ENCODE data around the gene SMPDL3B. TPM values are rescaled to one million over a fixed set of nuclear protein-coding genes. Genes with fewer than 3 reads are reported as not detected.

The SMPDL3B gene
- total RNA-seq, 1 donor from 2014 or later = 1.8 TPM

DNA sequence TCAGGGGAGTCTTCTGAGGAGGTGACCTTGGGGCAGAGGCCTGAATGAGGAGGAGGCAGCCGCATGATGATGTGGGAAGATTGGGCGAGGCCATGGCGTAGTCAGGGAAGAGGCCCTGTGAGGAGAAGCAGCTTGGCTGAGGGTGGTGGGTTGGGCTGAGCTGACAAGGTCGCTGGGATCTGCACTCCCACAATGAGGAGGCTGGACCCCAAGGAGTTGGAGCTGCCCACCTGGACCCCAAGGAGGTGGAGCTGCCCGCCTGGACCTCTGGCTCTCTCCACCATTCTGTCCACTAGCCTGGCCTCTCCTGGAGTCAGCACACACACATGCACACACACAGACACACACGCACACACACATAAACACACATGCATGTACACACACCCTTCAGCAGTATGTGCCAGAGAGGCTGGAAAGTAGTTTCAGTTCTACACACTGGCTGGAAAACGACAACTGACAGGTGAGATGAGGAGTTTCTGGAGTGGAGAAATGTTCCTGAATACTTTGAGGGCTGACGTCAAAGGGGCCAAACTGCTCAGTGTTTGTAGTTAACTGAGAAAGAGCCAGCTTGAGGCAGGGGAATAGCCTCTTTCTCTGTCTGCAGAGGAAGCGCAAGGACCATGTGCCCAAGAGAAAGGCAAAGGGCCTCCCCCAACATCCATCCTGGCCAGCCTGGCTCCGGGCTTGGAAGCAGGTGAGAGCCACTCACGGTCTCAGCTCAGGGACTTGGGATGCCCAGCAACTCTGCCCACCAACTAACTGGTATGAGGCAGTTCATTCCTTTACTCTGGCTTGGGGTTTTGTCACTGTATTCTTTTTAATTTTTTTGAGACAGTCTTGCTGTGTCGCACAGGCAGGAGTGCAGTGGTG is 7.1 kb downstream of the SMPDL3B start:
- ATAC-seq = no peak

DNA sequence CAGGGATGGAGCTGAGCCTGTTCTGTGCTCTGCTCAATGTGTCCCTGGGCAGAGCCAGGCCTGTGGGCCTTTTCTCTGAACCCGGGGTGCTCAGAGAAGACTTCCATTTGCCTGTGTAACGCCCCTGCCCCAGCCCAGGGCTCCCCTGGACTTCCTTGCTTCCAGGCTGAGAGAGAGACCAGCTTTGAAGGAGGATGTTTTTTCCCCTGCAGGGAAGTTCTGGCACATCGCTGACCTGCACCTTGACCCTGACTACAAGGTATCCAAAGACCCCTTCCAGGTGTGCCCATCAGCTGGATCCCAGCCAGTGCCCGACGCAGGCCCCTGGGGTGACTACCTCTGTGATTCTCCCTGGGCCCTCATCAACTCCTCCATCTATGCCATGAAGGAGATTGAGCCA is 10.2 kb downstream of the SMPDL3B start:
- no peak for ATAC-seq

DNA sequence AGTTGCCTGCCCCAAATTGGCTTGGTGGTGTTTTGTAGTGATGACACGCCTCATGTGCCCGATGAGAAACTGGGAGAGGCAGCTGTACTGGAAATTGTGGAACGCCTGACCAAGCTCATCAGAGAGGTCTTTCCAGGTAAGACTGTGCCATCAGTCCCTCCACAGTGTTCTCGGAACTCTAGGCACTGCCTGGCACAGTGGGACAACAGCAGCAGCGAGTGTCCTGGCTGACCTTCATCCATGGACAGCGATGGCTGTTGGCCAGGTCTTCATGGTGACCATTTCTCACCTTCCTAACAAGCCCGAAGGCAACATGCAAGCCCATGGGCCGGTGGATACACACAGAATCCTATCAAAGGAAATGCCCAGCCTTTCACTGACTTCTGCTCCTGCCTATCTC is 14.2 kb downstream of the SMPDL3B start:
- no peak for ATAC-seq

DNA sequence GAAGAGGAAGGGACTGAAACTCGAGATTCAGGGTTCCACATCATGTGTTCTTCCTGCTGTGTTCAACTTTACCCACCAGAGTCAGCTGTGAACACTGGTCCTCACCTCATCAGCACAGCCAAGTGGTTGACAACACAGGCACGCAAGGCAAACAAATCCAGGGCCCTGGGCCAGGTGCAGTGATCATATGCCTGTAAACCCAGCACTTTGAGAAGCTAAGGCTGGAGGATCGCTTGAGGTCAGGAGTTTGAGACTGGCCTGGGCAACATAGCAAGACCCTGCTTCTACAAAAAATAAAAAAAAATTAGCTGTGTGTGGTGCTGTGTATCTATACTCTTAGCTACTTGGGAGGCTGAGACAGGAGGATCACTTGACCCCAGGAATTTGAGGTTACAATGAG is 16.6 kb downstream of the SMPDL3B start:
- ATAC-seq = no peak

DNA sequence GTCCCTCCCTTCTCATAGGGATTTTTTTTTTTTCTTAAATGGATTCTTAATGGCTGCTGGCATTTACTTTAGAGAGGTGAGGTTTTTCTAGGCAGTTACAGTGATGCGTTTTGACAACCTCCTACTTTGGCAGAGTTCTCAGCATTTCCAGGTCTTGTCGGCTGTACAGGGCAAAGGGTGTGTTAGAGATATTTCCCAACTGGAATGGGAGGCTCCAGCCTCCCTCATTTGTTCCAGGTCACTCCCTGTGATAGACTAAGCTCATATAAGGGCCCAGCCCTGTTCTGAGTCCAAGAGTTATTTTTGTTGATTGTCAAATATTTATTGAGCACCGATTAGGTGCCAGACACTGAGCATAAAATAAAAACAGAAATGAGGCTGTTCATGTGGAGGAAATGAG is 17.3 kb downstream of the SMPDL3B start:
- ATAC-seq = peak; percentile 49

DNA sequence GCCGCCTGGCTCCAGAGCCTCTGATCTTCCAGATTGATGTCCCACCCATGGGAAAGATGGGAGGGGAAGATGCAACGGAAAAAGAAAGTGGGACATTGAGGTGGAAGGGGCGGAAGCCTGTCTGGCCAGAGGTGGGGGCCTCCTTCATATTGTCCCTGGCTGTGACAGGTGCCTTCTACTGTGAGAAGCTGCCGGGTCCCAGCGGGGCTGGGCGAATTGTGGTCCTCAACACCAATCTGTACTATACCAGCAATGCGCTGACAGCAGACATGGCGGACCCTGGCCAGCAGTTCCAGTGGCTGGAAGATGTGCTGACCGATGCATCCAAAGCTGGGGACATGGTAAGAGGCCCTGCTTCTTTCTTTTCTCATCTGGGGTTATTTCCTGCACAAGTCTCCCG is 19.4 kb downstream of the SMPDL3B start:
- ATAC-seq = no peak

DNA sequence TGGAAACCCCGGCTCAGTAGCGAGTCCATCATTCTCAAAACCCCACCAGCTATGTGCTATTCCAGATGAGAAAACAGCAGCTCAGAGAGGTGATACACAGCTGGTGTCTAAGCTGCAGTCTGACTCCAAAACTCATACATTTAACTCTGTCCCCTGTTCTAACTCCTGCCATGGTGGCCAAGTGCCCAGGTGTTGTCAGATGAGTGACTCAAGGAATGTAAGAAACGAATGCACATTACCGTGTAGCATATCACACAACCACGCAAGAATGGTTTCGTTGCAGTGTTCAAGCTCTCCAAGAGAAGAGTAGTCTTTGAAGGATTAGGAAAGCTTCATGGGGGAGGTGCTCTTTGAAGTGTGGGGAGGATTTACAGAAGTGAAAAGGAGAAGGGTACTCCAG is 20.3 kb downstream of the SMPDL3B start:
- no peak for ATAC-seq

DNA sequence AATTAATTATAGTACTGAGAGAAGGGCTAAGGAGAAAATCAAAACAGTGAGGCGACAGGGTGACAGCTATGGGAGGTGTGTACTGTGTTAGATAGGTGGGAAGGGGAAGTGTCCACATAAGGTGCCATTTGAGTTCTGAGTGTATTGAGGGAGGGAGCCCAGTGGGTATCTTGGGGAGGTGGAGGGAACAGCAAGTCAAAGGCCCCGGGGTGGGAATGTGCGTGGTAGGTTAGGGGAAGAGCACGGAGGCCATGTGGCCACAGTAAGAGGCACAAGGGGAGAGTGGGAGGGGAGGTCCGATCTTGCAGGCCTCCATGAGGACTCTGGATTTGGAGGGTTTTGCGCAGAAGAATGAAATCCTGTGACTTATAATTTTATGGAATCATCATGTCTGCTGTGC is 22.0 kb downstream of the SMPDL3B start:
- no peak for ATAC-seq

DNA sequence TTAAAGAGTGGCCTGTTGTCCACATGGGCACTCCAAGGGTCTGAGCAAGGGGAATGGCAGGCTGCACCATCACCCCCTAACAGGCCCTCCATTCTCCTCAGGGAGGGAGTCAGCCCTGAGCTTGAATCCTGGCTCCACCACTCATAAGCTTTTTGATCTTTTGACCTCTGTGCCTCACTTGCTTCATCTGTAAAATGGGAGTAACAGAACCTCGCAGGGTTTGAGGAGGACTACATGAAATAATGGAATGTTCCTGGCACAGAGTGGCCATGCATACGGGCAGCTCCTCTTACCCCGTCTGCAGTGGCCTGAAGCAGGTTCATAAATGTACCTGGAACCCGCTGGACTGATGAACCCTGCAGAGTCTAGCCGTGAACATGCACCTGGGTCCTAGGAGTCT is 22.9 kb downstream of the SMPDL3B start:
- ATAC-seq = no peak

DNA sequence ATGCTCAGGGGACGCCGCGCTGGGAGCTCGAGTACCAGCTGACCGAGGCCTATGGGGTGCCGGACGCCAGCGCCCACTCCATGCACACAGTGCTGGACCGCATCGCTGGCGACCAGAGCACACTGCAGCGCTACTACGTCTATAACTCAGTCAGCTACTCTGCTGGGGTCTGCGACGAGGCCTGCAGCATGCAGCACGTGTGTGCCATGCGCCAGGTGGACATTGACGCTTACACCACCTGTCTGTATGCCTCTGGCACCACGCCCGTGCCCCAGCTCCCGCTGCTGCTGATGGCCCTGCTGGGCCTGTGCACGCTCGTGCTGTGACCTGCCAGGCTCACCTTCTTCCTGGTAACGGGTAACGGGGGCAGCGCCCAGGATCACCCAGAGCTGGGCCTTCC is 23.7 kb downstream of the SMPDL3B start:
- no peak for ATAC-seq

DNA sequence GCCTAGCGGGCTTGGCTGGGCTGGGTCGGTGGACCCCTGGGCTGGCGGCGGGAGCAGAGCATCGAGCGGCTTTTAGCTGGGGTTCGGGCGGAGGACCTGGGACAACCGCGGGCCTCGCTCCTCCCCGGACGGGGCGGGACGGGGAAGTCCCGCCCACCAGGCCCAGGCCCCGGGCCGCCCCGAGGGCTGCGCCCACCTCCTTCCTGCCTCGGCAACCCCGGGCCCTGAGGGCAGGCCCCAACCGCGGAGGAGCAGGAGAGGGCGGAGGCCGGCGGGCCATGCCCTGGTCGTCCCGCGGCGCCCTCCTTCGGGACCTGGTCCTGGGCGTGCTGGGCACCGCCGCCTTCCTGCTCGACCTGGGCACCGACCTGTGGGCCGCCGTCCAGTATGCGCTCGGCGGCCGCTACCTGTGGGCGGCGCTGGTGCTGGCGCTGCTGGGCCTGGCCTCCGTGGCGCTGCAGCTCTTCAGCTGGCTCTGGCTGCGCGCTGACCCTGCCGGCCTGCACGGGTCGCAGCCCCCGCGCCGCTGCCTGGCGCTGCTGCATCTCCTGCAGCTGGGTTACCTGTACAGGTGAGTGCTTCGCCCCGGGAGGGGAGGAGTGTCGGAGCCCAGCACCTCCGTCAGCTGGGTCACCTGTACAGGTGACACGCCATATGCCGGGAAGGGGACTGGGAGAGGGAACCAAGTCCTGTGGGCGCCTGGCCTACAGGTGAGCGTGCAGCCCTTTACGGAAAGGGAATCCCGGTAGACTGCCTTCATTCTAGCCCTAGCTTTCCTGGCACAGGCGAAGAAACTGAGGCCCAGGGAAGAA is 25.2 kb downstream of the SMPDL3B start, which contains the start of gene XKR8:
XKR8 (plus strand) TSS at position 182 of the 812 bp plus-strand sequence; CDS start at position 279, 97 bp downstream.
- ATAC-seq = peak; percentile 88

DNA sequence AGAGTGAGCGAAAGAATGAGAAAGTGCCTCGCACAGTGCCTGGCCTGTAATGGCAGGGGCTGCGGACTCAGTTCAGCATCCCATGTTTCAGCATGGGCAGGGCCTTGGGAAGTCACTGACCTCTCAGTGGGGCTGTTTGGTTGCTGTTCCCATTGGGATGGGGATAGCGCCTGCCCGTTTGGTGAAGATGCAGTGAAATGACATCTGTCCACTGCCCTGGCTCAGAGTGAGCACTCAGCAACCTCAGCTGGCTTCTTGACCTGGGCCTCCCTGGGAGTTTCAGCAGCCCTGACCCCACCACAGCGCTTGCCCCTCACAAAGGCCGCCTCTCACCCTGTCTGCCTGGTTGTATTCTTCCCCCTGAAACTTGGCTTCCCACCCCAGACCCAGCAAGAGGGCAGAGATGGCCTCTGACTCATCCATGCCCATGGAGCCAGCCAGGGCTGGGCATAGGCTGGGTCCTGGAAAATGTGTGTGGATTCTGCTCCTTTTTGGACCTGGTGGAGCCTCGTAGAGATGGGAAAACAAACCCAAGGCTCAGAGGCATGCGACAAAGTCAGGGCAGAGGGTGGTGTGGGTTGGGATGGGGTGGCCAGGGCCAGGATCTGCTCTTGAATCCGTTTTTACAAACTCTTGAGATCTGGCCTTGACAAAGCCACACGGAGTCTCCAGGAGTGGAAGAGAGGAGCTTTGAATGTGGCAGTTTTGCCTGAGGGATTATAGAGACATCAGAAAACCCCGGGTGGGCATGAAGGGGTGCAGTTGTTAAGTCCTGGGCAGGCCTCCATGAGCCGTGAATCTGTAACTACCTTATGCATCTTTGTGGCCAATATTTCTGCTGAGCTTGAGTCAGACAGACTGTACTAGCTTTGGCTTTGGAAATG is 26.2 kb downstream of the SMPDL3B start:
- ATAC-seq = no peak

DNA sequence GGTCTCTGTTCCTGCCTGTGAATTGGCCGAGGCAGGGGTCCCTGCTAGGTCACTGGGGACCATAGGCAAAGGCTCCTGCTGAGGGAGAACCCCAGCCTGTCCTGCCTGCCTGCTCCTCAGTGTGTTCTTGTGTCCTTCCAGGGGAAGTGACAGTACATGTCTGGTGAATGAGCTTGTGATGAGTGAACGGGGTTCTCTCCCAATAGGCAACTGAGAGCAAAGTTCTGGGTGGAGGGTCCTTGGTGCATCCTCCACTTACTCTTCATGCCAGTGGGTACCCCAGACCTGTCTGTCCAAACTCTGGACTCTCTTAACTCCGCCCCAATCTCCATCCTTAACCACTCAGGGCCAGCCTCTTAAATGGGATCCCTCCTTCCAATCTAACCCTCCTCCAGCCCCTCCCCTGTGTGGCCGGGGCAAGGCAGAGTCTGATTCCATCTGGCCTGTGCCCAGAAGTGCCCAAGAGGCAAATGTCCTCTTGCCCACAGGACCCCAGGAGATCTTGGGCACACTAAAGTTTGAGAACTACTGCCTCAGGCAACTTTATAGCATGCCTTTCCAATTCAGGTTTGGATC is 26.9 kb downstream of the SMPDL3B start:
- ATAC-seq = no peak

DNA sequence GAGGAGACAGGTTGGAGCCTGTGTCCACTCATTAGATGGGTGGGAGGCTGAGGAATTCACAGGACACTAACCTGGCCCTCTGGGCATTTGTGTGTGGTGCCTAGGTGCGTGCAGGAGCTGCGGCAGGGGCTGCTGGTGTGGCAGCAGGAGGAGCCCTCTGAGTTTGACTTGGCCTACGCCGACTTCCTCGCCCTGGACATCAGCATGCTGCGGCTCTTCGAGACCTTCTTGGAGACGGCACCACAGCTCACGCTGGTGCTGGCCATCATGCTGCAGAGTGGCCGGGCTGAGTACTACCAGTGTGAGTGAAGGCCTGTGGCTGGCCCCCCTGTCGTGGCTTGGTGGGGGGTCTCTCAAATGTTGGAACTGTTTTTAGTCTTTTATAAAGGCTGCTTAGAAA is 28.6 kb downstream of the SMPDL3B start:
- no peak for ATAC-seq

DNA sequence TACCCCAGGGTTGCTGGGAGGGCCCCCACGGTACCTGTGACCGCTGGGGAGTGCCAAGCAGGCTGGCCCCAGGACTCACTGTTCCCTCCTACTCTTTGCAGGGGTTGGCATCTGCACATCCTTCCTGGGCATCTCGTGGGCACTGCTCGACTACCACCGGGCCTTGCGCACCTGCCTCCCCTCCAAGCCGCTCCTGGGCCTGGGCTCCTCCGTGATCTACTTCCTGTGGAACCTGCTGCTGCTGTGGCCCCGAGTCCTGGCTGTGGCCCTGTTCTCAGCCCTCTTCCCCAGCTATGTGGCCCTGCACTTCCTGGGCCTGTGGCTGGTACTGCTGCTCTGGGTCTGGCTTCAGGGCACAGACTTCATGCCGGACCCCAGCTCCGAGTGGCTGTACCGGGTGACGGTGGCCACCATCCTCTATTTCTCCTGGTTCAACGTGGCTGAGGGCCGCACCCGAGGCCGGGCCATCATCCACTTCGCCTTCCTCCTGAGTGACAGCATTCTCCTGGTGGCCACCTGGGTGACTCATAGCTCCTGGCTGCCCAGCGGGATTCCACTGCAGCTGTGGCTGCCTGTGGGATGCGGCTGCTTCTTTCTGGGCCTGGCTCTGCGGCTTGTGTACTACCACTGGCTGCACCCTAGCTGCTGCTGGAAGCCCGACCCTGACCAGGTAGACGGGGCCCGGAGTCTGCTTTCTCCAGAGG is 31.8 kb downstream of the SMPDL3B start:
- peak; percentile 24 for ATAC-seq

DNA sequence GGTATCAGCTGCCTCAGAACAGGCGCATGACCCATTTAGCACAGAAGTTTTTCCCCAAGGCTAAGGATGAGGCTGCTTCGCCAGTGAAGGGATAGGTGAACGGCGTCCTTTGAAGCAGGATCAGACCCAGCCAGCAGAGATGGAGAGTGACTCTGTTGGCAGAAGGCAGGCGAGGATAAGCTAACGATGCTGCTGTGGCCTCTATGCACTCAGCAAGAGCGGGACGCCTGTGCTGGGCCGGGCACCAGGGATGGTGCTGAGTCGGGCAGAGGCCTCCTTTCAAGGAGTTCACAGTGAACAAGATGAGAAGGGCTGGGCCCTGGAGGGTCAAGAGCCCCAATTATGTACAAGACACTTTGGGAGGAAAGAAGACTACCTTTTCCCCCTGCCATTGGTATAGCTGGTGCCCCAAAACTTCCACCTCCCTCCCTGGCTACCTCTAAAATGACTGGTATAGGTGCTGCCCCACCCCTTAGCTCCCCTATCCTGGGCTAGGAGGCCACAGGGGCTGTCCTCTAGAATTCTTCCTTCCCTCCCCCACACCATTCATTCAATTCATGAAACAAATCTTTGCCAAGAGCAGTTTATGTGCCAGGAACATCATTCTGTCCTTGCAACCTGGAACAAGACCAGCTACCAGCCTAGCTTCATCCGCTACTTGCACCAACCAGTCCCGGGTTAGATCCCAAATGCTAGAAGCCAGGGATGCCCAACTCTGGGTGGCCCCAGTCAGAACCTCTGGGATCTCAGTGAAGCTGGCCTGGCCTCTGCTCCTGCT is 32.5 kb downstream of the SMPDL3B start:
- no peak for ATAC-seq

DNA sequence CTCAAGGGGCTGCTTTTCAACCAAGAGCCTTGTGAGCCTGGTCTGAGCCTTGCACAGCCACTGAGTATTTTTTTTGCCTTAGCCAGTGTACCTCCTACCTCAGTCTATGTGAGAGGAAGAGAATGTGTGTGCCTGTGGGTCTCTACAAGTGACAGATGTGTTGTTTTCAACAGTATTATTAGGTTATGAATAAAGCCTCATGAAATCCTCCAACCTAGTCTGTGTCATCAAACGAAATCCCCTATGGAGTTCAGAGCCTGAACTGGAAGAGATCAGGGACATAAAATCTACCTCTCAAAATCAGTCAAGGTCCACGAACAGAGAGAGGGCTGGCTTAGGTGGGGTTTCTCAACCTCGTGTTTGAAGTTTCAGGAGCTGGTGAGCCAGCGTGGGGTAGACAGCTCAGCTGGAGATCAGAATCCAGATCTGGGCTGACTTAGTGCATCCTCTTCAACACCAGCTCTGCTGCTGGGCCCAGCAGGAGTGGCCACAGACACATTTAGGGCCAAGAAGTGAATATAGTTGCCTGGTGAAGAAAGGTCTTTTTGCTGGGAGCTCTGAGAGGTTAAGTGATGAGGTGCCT is 33.2 kb downstream of the SMPDL3B start:
- ATAC-seq = no peak

DNA sequence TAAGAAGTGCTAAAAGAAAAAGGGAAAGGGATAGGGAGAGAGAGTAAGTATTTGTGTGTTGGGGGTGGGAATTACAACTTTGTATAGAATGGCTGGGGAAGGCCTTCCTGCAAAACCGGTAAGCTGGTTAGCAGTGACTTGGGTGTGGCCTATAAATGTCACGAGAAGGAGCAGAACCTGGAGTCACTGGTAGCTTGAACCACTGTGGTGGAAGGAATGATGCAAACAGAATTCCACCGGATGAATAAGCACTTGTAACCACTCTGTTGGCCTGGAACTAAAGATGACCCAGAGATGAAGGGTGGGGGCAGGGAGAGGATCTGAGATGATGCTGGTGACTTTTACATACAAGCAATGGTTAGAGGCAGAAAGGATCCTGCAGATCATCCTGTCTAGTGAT is 33.9 kb downstream of the SMPDL3B start:
- peak; percentile 84 for ATAC-seq

DNA sequence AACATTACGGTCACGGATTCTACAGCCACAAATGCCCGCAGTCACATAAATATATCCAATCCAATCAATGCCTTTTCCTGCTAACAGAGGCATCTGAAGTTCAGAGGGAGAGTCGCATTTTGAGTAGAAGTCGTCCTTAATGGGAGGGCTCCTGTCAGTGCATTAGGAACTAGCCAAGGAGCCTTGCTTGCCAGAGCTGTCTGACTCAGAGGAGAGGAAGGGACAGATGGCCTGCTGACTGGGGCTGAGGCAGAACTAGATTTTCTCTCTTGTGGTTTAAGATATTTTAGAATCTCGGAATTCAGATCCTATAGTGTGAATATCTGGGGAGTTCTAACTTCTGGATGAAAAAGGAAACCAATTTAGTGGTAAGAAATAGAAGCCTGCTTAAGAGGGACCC is 35.6 kb downstream of the SMPDL3B start:
- ATAC-seq = no peak

DNA sequence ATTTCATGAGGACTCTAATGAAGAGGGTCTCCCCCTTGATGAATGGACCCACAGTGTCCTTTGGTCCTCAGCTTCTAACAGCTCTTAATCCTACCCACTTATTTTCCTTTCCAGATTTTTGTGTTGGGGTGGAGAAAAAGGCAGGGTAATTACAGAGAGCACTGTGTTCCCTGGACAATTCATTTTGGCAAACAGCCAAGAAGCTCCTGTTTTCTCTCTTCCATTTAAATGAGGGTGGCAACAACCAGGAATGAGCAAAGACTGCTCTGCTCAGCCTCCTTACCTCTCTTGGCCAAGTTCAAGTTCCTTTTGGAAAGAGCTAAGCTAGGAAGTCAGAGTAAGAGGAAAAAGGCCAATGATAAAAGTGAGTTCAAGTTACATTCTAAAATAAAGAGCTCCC is 36.9 kb downstream of the SMPDL3B start:
- ATAC-seq = no peak

DNA sequence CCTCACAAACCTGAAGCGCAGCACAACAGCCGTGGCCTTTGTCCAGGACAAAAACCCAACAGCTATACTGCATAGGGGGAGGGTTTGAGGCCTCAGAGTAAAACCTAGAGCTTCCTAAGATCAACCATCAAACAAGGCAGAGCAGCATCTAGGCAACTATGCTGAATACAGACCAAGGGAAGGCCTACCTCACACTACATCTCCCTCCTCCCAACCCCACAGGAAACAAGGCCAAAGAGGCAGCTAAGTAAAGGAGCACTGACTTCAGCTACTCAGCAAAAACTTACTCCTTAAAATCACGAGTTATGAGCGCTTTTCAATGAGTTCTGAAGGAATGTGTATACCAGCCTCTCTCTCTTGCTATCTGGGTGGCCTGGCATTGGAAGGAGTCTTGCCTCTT is 37.3 kb downstream of the SMPDL3B start:
- no peak for ATAC-seq

Data from esophagus mucosa (tissue), 1 donor.